SJCRH30 (cell line): ENCODE results near the gene PI4KA. TPM values are rescaled to one million over a fixed set of nuclear protein-coding genes. Genes with fewer than 3 reads are reported as not detected.
"Not testable (repeated sequence)": the region's sequence is repeated elsewhere in the genome, so short reads cannot be mapped to it uniquely, and the experiment has no call there.

Experiments used
- DNase-seq, 2 experiments: peaks; one replicate each; pipeline ENCODE4 v3.0.0-alpha.2; 2015 to 2020
- H3K27ac ChIP-seq: fragments of 250-450 bp; sonication (Bioruptor Pico); 2 replicates; pipeline ENCODE4 v1.5.1; 2020; ENCODE audit warnings: mild to moderate bottlenecking, moderate library complexity
- H3K27me3 ChIP-seq: fragments of 250-450 bp; sonication (Bioruptor Pico); 2 replicates; pipeline ENCODE4 v1.5.1; 2020; ENCODE audit warnings: mild to moderate bottlenecking, moderate library complexity
- H3K36me3 ChIP-seq: fragments of 250-450 bp; sonication (Bioruptor Pico); 2 replicates; pipeline ENCODE4 v1.5.1; 2020; ENCODE audit warnings: mild to moderate bottlenecking, moderate library complexity
- H3K4me1 ChIP-seq: fragments of 250-450 bp; sonication (Bioruptor Pico); 2 replicates; pipeline ENCODE4 v1.5.1; 2020; ENCODE audit warnings: mild to moderate bottlenecking, moderate library complexity
- H3K4me3 ChIP-seq: fragments of 250-450 bp; sonication (Bioruptor Pico); 2 replicates; pipeline ENCODE4 v1.5.1; 2020; ENCODE audit warnings: mild to moderate bottlenecking, moderate library complexity
- H3K9me3 ChIP-seq: fragments of 250-450 bp; sonication (Bioruptor Pico); replicated peaks from 2 replicates; pipeline ENCODE4 v1.5.1; 2020; ENCODE audit warnings: mild to moderate bottlenecking, moderate library complexity
- total RNA-seq: library from RNA; depleted of rRNA; stranded (reverse); fragments of >200 nt; shearing (Covaris generic); gene quantifications from 2 replicates; pipeline ENCODE4 v1.2.3, GENCODE V29; 2014

Gene PI4KA
- total RNA-seq, 1 experiment from 2014 or later, result 40.5 TPM

DNA sequence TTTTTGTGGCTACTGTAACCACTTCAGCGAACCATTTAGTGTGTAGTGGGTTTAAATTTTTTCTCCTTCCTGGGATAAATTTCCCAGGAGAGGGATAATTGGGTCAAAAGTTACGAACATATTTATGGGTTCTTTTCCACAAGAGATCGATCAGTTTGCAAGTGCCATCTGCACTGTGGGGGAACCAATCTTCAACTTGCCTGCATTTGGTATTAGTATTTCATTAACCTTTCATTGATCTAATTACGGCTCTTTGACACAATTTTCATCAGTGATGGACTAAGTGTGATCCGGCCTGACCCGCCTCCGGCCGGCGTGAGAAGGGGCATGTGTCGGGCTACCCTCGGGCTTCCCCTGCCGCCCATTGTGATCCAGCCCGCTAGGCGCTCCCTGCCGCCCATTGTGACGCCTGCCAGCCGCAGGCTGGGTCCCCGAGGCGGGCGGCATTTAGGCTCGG, 156.9 kb downstream of the PI4KA start:
- DNase-seq, H3K36me3 ChIP-seq, H3K4me1 ChIP-seq, H3K9me3 ChIP-seq, H3K27me3 ChIP-seq, H3K27ac ChIP-seq: not testable (repeated sequence)
- H3K4me3 ChIP-seq, result peak overlapping the region; percentile 53

DNA sequence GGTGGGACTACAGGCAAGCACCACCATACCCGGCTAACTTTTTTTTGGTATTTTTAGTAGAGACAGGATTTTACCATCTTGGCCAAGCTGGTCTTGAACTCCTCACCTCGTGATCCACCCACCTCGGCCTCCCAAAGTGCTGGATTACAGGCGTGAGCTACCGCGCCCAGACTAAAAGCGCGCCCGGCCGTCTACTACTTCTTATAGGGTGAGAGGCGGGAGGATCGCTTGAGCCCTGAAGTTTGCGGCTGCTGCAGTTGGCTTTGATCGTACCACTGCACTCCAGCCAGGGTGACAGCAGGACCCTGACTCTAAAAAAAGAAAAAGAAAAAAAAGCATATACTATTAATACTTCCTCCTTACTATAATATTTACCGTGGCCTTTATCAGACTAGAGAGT, 158.3 kb downstream of the PI4KA start:
- H3K9me3 ChIP-seq, DNase-seq, H3K36me3 ChIP-seq, H3K4me1 ChIP-seq, H3K4me3 ChIP-seq, H3K27me3 ChIP-seq, H3K27ac ChIP-seq: not testable (repeated sequence)

DNA sequence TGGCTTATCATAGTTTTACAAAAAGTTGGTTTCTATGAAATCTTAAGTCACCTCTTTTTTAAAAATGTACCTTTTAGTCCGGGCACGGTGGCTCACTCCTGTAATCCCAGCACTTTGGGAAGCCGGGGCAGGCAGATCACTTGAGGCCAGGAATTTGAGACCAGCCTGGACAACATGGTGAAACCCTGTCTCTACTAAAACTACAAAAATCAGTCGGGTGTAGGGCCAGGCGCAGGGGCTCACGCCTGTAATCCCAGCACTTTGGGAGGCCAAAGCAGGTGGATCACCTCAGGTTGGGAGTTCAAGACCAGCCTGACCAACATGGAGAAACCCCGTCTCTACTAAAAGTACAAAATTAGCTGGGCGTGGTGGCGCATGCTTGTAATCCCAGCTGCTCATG, 158.8 kb downstream of the PI4KA start:
- H3K36me3 ChIP-seq, H3K4me1 ChIP-seq, H3K27me3 ChIP-seq, H3K27ac ChIP-seq, DNase-seq, H3K4me3 ChIP-seq, H3K9me3 ChIP-seq: not testable (repeated sequence)

DNA sequence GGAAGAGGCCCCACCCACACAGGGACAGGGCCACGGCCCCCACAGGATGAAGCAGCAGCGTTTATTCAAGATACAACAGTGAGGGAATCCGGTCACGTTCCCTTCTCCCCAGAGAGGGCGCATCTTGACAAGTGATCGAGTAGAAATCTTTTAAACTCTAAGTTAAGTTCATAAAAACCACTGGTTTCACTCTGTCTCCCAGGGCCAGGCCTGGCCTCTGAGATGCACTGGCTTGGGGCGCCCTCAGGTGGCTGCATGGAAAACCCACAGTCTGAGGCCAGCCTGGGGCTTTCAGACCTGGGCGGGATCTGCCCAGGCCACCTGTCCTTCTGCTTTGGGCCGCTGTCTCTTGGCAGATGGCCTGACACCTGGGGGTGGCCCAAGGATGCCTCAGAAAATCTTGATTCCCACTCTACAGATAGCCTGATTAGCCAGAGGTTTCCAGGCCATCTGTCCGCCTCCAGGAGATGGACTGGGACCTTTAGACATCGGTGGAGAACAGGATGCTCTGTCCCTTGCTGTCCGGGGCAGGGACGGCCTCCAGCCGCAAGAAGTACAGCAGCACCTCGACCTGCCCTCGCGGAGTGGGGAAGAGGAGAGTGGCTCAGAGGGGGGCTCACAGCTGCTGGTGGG, 161.0 kb downstream of the PI4KA start:
- not testable (repeated sequence) for H3K4me1 ChIP-seq, H3K27me3 ChIP-seq, H3K27ac ChIP-seq, H3K9me3 ChIP-seq, H3K36me3 ChIP-seq
- DNase-seq, result peak; percentile 77 to 88
- H3K4me3 ChIP-seq, result peak overlapping the region; percentile 44

DNA sequence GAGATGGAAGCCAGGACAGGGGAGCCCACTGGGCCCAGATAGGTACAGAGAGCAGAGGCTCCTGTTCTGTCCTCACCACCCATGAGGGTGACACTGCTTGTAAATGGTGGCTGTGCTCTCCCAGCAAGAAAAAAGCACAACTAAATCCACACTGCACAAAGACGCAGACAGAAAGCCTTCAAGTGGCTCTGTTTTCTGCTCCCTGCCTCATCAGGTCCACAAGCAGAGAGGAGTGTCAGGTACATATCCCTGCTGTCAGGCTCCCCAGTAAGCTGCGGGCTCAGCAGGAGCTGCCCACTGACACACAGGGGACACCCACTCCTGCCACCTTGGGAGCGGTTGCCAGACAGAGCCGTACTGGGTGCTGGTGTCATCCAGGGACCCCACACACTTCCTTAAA, 162.6 kb downstream of the PI4KA start:
- not testable (repeated sequence) for H3K27ac ChIP-seq, H3K27me3 ChIP-seq, H3K4me1 ChIP-seq, DNase-seq, H3K4me3 ChIP-seq, H3K36me3 ChIP-seq, H3K9me3 ChIP-seq

DNA sequence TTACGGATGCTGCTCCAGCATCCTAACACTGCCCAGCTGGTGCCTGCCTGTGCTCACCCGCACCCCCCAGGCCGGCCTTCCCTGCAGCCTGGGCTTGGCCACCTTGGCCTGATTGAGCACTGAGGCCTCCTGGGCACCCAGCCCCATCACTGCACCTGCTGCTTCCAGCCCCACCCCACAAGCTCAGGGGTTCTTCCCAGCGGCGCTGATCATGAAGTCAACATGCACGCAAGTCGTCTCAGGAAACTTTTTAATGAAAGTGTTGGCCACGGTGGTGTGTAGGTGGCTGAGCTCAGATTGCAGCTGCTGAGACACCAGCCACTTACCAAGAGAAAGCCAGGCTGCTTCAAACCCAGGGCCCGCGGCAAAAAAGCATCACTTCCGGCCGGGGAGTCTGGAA, 163.4 kb downstream of the PI4KA start:
- not testable (repeated sequence) for H3K4me3 ChIP-seq, H3K4me1 ChIP-seq, H3K9me3 ChIP-seq, DNase-seq, H3K36me3 ChIP-seq, H3K27me3 ChIP-seq, H3K27ac ChIP-seq

DNA sequence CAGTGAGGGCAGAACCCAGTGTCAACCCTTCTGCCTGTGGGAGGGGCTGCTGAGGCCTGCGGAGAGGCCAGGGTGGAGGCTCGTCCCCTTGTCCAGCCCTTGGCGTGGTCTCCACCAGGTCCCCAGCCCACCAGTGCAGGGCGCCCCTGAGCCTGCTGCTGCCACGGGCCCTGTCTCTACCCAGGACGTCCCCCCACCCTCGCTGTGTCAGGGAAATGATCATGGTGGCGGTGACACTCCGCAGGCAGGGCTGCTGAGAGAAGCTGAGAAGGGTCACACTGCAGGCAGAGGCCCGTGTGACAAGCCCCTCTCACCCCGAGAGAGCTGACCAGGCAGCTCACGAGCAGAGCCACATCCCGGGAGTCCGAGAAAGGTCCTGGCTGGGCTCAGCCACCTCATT, 164.4 kb downstream of the PI4KA start:
- not testable (repeated sequence) for H3K27me3 ChIP-seq, H3K4me1 ChIP-seq, H3K36me3 ChIP-seq, H3K27ac ChIP-seq, H3K4me3 ChIP-seq, H3K9me3 ChIP-seq, DNase-seq

DNA sequence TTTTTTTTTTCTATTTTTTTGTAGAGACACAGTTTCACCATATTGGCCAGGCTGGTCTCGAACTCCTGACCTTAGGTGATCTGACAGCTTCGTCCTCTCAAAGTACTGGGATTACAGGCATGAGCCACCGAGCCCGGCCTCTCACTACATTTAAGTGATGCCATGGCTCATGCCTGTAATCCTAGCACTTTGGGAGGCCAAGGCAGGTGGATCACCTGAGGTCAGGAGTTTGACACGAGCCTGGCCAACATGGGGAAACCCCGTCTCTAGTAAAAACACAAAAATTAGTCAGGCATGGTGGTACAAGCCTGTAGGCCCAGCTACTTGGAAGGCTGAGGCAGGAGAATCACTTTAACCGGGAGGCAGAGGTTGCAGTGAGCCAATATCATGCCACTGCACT, 165.7 kb downstream of the PI4KA start:
- not testable (repeated sequence) for H3K27ac ChIP-seq, H3K4me3 ChIP-seq, H3K27me3 ChIP-seq, H3K4me1 ChIP-seq, H3K9me3 ChIP-seq, H3K36me3 ChIP-seq, DNase-seq

DNA sequence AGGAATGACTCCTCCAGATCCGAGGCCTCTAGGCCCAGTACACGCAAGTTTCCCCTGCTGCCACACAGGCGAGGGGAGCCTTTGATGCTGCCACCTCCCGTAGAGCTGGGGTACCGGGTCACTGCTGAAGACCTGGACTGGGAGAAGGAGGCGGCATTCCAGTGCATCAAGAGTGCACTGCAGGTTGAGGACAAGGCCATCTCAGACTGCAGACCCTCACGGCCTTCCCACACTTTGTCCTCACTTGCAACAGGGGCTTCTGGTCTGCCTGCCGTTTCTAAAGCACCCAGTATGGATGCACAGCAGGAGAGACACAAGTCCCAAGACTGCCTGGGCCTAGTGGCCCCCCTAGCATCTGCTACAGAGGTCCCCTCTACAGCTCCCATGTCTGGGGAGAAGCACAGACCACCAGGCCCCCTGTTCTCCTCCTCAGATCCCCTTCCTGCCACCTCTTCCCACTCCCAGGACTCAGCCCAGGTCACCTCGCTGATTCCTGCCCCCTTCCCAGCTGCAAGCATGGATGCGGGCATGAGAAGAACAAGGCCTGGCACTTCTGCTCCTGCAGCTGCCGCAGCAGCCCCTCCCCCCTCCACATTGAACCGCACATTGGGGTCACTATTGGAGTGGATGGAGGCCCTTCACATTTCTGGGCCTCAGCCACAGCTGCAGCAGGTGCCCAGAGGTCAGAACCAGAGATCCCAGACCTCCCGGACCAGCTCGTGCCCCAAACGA, 167.9 kb downstream of the PI4KA start:
- not testable (repeated sequence) for DNase-seq, H3K27ac ChIP-seq, H3K36me3 ChIP-seq, H3K27me3 ChIP-seq, H3K4me1 ChIP-seq, H3K9me3 ChIP-seq, H3K4me3 ChIP-seq

DNA sequence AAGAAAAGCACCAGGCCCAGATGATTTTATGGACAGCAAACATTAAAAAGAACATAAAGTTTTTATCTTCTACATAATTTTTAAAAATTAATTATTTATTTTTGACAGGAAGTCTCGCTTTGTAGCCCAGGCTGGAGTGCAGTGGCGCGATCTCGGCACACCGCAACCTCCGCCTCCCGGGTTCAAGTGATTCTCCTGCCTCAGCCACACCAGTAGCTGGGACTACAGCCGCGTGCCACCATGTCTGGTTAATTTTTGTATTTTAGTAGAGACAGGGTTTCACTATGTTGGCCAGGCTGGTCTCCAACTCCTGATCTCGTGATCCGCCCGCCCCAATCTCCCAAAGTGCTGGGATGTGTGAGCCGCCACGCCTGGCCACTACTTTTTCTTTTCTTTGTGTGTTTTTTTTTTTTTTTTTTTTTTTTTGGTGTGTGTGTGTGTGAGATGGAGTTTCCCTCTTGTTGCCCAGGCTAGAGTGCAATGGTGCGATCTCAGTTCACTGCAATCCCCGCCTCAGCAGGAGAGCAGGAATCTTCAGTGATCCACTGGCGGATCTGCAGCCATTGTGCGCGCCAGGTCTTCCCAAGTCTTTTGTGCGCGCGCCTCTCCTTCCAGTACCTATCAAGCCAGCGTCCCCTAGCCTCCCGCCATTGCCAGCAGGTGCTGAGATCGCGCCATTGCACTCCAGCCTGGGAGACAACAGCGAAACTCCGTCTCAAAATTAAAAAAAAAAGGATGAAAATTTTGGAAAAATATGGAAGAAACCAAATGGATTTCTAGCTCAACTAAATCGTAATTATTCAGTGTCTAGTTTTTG, 171.0 kb downstream of the PI4KA start:
- H3K36me3 ChIP-seq, H3K4me1 ChIP-seq, H3K27ac ChIP-seq, H3K9me3 ChIP-seq, H3K4me3 ChIP-seq, DNase-seq, H3K27me3 ChIP-seq: not testable (repeated sequence)

DNA sequence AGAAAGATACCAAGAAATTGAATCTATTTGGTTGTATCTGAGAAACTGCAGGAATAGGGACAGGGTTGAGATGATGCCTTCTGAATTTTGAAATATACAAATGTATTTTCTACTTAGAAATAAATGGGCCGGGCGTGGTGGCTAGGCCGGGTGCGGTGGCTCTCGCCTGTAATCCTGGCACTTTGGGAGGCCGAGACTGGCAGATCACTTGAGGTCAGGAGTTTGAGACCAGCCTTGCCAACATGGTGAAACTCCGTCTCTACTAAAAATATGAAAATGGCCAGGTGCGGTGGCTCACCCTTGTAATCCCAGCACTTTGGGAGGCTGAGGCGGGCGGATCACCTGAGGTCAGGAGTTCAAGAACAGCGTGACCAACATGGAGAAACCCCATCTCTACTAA, 172.8 kb downstream of the PI4KA start:
- not testable (repeated sequence) for H3K9me3 ChIP-seq, H3K4me3 ChIP-seq, H3K27ac ChIP-seq, H3K4me1 ChIP-seq, DNase-seq, H3K27me3 ChIP-seq, H3K36me3 ChIP-seq

DNA sequence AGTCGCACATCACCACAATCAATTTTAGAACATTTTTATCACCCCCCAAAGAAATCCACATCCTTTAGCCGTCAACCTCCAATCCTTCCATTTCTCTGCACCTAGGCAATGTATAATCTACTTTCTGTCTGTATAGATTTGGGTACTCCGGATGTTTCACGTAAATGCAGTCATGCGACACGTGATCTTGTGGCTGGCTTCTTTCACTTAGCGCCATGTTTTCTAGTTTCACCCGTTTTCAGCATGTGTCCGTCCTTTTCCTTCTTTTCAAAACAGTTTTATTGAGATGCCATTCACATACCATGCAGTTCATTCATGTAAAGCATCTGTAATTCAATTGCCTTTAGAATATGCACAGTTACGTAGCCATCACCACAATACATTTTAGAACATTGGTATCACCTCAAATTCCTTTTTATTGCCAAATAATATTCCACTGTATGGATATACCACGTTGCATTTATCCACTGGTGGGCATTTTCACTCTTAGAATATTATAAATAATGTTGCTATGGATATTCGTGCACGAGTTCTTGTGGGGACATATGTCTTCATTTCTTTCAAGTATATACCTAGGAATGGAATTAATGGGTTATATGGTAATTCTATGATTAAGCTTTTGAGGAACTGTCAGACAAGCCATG, 179.7 kb downstream of the PI4KA start:
- H3K4me3 ChIP-seq, DNase-seq, H3K4me1 ChIP-seq, H3K27ac ChIP-seq, H3K27me3 ChIP-seq, H3K36me3 ChIP-seq, H3K9me3 ChIP-seq: not testable (repeated sequence)

DNA sequence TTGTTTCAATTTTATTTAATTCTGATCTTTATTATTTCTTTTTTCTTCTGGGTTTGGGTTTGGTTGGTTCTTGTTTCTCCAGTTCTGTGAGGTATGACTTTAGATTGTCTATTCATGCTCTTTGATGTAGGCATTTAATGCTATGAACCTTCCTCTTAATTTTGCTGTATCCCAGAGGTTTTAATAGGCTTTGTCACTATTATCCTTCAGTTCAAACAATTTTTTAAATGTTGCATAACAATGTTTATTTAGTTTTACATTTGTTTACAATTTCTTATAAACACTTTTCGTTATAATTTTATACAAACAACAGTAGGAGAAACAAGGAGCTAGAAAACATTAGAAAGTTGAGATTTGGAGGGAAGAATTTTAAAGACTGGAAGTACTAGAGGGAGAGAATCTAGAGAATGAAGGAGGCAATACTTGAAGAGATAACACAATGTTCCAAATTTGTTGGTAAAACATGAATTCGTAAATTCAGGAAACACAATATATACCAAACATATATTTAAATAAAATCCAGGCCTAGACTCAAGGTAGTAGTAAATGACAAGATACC, 180.8 kb downstream of the PI4KA start:
- Histone ChIP-seq H3K4me3 (no peak overlapping the region), H3K4me1 (no peaks in the 10 kb centered on the region), H3K27me3 (no peaks in the 10 kb centered on the region), H3K27ac (no peak overlapping the region), H3K9me3 (no peaks in the 10 kb centered on the region), H3K36me3 (no peaks in the 10 kb centered on the region)
- no peak for DNase-seq

DNA sequence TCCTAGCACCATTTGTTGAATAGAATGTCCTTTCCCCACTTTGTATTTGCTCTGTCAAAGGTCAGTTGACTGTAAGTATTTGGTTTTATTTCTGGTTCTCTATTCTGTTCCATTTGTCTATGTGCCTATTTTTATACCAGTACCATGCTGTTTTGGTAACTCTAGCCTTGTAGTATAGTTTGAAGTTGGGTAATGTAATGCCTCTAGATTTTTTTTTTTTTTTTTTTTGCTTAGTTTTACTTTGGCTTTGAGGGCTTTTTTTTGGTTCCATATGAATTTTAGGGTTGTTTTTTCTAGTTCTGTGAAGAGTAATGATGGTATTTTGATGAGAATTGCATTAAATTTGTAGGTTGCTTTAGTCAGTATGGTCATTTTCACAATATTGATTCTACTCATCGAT, 183.0 kb downstream of the PI4KA start:
- H3K4me3 ChIP-seq, H3K27ac ChIP-seq, DNase-seq, H3K9me3 ChIP-seq, H3K4me1 ChIP-seq, H3K36me3 ChIP-seq, H3K27me3 ChIP-seq: not testable (repeated sequence)

DNA sequence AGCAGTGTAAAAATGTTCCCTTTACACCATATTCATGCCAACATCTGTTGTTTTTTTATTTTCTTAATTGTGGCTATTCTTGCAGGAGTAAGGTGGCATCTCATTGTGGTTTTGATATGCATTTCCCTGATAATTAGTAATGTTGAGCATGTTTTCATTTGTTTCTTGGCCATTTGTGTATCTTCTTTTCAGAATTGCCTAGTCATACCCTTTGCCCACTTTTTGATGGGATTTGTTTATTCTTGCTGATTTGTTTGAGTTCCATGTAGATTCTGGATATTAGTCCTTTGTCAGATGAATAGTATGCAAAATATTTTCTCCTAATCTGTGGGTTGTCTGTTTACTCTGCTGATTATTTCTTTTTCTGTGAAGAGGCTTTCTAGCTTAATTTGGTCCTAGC, 183.6 kb downstream of the PI4KA start:
- DNase-seq, result no peak
- Histone ChIP-seq H3K27ac (no peak overlapping the region), H3K36me3 (no peaks in the 10 kb centered on the region), H3K4me3 (no peak overlapping the region), H3K9me3 (no peaks in the 10 kb centered on the region), H3K27me3 (no peaks in the 10 kb centered on the region), H3K4me1 (no peaks in the 10 kb centered on the region)
